Activated T-cell treated with anti-CD3 and anti-CD28 coated beads, Interleukin-2, amount 50 U/mL, for 24 hours (primary cell): ENCODE data around the gene UGT3A2.

ENCODE experiments used
- DNase-seq: peaks from one replicate; pipeline ENCODE4 v3.0.0-alpha.2; 2020
- H3K27ac Mint-ChIP-seq: 2 replicates; pipeline ENCODE4 v1.8.0; 2020; ENCODE audit warnings: mild to moderate bottlenecking, mixed read lengths
- H3K27me3 Mint-ChIP-seq: 2 replicates; pipeline ENCODE4 v1.8.0; 2020; ENCODE audit warnings: mixed read lengths
- H3K36me3 Mint-ChIP-seq: 2 replicates; pipeline ENCODE4 v1.8.0; 2020; ENCODE audit warnings: low read depth, mixed read lengths
- H3K4me1 Mint-ChIP-seq: 2 replicates; pipeline ENCODE4 v1.8.0; 2020; ENCODE audit warnings: low read depth, mixed read lengths
- H3K4me3 Mint-ChIP-seq: 2 replicates; pipeline ENCODE4 v1.8.0; 2020; ENCODE audit warnings: mild to moderate bottlenecking, moderate library complexity, mixed read lengths
- H3K9me3 Mint-ChIP-seq: 2 replicates; pipeline ENCODE4 v1.8.0; 2020; ENCODE audit warnings: mixed read lengths

The UGT3A2 gene

GRCh38 chr5:36060420-36060887 is 6.2 kb downstream of the UGT3A2 start:
- no peaks in the 10 kb centered on the region for H3K4me1 Mint-ChIP-seq
- H3K27ac Mint-ChIP-seq: no peak overlapping the region
- peaks cover 14% of the 10 kb centered on the region for H3K27me3 Mint-ChIP-seq
- no peak for DNase-seq
- H3K36me3 Mint-ChIP-seq: no peaks in the 10 kb centered on the region
- H3K9me3 Mint-ChIP-seq: no peaks in the 10 kb centered on the region
- H3K4me3 Mint-ChIP-seq: no peak overlapping the region

GRCh38 chr5:36059571-36060419 is 6.9 kb downstream of the UGT3A2 start:
- peaks cover 8% of the 10 kb centered on the region for H3K27me3 Mint-ChIP-seq

GRCh38 chr5:36058776-36059175 is 7.9 kb downstream of the UGT3A2 start:
- peaks cover 3% of the 10 kb centered on the region for H3K4me1 Mint-ChIP-seq
- no peak overlapping the region for H3K27ac Mint-ChIP-seq
- no peak overlapping the region for H3K4me3 Mint-ChIP-seq
- no peaks in the 10 kb centered on the region for H3K9me3 Mint-ChIP-seq
- DNase-seq: no peak
- H3K36me3 Mint-ChIP-seq: no peaks in the 10 kb centered on the region
- peaks cover 3% of the 10 kb centered on the region for H3K27me3 Mint-ChIP-seq

More at GRCh38 chr5:36059571-36060419, 6.9 kb downstream of the UGT3A2 start:
- Mint-ChIP-seq H3K27ac (no peak overlapping the region), H3K36me3 (no peaks in the 10 kb centered on the region), H3K4me1 (no peaks in the 10 kb centered on the region), H3K9me3 (no peaks in the 10 kb centered on the region), H3K4me3 (no peak overlapping the region)
- no peak for DNase-seq

GRCh38 chr5:36057386-36057785 is 9.3 kb downstream of the UGT3A2 start:
- Mint-ChIP-seq H3K4me3 (no peak overlapping the region), H3K36me3 (no peaks in the 10 kb centered on the region), H3K4me1 (peaks cover 3% of the 10 kb centered on the region), H3K27ac (no peak overlapping the region), H3K27me3 (peaks cover 3% of the 10 kb centered on the region), H3K9me3 (no peaks in the 10 kb centered on the region)
- no peak for DNase-seq

- no peak overlapping the region for H3K27ac Mint-ChIP-seq
- no peak for DNase-seq
- no peaks in the 10 kb centered on the region for H3K9me3 Mint-ChIP-seq
- peaks cover 3% of the 10 kb centered on the region for H3K27me3 Mint-ChIP-seq
- H3K36me3 Mint-ChIP-seq: no peaks in the 10 kb centered on the region
- peaks cover 3% of the 10 kb centered on the region for H3K4me1 Mint-ChIP-seq
- no peak overlapping the region for H3K4me3 Mint-ChIP-seq
Observed at GRCh38 chr5:36056422-36056821, 10.3 kb downstream of the UGT3A2 start.

GRCh38 chr5:36055984-36056383 is 10.7 kb downstream of the UGT3A2 start:
- Mint-ChIP-seq H3K9me3 (no peaks in the 10 kb centered on the region), H3K27ac (no peak overlapping the region), H3K4me3 (no peak overlapping the region), H3K36me3 (no peaks in the 10 kb centered on the region), H3K27me3 (peaks cover 3% of the 10 kb centered on the region), H3K4me1 (peaks cover 3% of the 10 kb centered on the region)
- no peak for DNase-seq

GRCh38 chr5:36054647-36055046 is 12.0 kb downstream of the UGT3A2 start:
- Mint-ChIP-seq H3K9me3 (no peaks in the 10 kb centered on the region), H3K27ac (no peak overlapping the region), H3K36me3 (no peaks in the 10 kb centered on the region), H3K27me3 (peaks cover 3% of the 10 kb centered on the region), H3K4me3 (no peak overlapping the region), H3K4me1 (peaks cover 3% of the 10 kb centered on the region)
- DNase-seq: no peak

- H3K36me3 Mint-ChIP-seq: no peaks in the 10 kb centered on the region
- H3K27ac Mint-ChIP-seq: no peak overlapping the region
- no peaks in the 10 kb centered on the region for H3K9me3 Mint-ChIP-seq
- H3K4me3 Mint-ChIP-seq: no peak overlapping the region
- DNase-seq: no peak
- no peaks in the 10 kb centered on the region for H3K27me3 Mint-ChIP-seq
- H3K4me1 Mint-ChIP-seq: peaks cover 3% of the 10 kb centered on the region
Observed at GRCh38 chr5:36052538-36052937, 14.1 kb downstream of the UGT3A2 start.

- Mint-ChIP-seq H3K4me1 (peaks cover 3% of the 10 kb centered on the region), H3K9me3 (no peaks in the 10 kb centered on the region), H3K27ac (no peak overlapping the region), H3K27me3 (no peaks in the 10 kb centered on the region), H3K36me3 (no peaks in the 10 kb centered on the region), H3K4me3 (no peak overlapping the region)
- no peak for DNase-seq
Observed at GRCh38 chr5:36049949-36050348, 16.7 kb downstream of the UGT3A2 start.

- no peaks in the 10 kb centered on the region for H3K36me3 Mint-ChIP-seq
- no peaks in the 10 kb centered on the region for H3K4me1 Mint-ChIP-seq
- no peaks in the 10 kb centered on the region for H3K9me3 Mint-ChIP-seq
- H3K27ac Mint-ChIP-seq: no peak overlapping the region
- no peaks in the 10 kb centered on the region for H3K27me3 Mint-ChIP-seq
- DNase-seq: no peak
- H3K4me3 Mint-ChIP-seq: no peak overlapping the region
Observed at GRCh38 chr5:36047384-36048160, 19.1 kb downstream of the UGT3A2 start.

- no peak overlapping the region for H3K27ac Mint-ChIP-seq
- H3K4me1 Mint-ChIP-seq: no peaks in the 10 kb centered on the region
- no peaks in the 10 kb centered on the region for H3K27me3 Mint-ChIP-seq
- no peak overlapping the region for H3K4me3 Mint-ChIP-seq
- DNase-seq: no peak
- H3K36me3 Mint-ChIP-seq: no peaks in the 10 kb centered on the region
- no peaks in the 10 kb centered on the region for H3K9me3 Mint-ChIP-seq
Observed at GRCh38 chr5:36045895-36046294, 20.8 kb downstream of the UGT3A2 start.

GRCh38 chr5:36041537-36041845 is 25.2 kb downstream of the UGT3A2 start:
- Mint-ChIP-seq H3K27ac (no peak overlapping the region), H3K27me3 (no peaks in the 10 kb centered on the region), H3K36me3 (no peaks in the 10 kb centered on the region), H3K9me3 (no peaks in the 10 kb centered on the region), H3K4me1 (no peaks in the 10 kb centered on the region), H3K4me3 (no peak overlapping the region)
- DNase-seq: no peak

GRCh38 chr5:36040651-36041536 is 25.8 kb downstream of the UGT3A2 start:
- DNase-seq: no peak
- Mint-ChIP-seq H3K36me3 (no peaks in the 10 kb centered on the region), H3K27ac (no peak overlapping the region), H3K27me3 (no peaks in the 10 kb centered on the region), H3K9me3 (no peaks in the 10 kb centered on the region), H3K4me3 (no peak overlapping the region), H3K4me1 (no peaks in the 10 kb centered on the region)

GRCh38 chr5:36035696-36036095 is 31.0 kb downstream of the UGT3A2 start:
- Mint-ChIP-seq H3K9me3 (no peaks in the 10 kb centered on the region), H3K36me3 (no peaks in the 10 kb centered on the region), H3K4me1 (no peaks in the 10 kb centered on the region), H3K27ac (no peak overlapping the region), H3K4me3 (no peak overlapping the region), H3K27me3 (peaks cover 2% of the 10 kb centered on the region)
- DNase-seq: no peak
